ENCODE data around the gene KPNA4. TPM values are rescaled to one million over a fixed set of nuclear protein-coding genes. Genes with fewer than 3 reads are reported as not detected.
"Not testable (repeated sequence)": the region's sequence is repeated elsewhere in the genome, so short reads cannot be mapped to it uniquely, and the experiment has no call there.

Gene KPNA4
- total and polyA plus RNA-seq, 2 donors (not counting 3 experiments of a cell fraction or from before 2014, with no cell fraction given) = 12.2 to 70.1 TPM

DNA sequence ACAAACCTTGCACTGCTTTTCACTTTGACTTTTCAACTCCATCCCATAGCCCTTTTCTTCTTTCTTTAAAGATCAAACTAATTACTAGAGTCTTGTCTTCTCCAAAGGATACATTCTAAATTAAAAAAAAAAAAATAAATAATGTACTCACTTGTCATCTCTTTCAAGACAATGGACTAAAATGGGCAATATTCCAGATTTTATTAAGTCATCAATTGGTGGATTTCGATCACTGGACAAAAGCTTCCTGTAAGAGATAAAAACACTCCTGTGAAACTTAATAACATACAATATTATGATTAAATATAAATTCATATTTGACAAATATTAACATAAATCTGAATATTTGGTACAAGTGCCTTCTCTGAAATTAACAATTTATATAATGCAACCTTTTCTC is 34.1 kb downstream of the KPNA4 start:
- intact Hi-C loops (cut with micrococcal nuclease) (no loop called here), dilution Hi-C loops (cut with MboI; ENCODE audit: extremely low pct_ligation_motif_present, low sequenced_read_pairs) (no loop called here)
- no peaks in the 10 kb centered on the region for H3K9me3 ChIP-seq (replicated peaks; ENCODE audit: control insufficient read depth, insufficient read depth, low read length)
- POLR2A ChIA-PET = no interaction called here
- CTCF ChIA-PET = interaction anchor here (0.5 to 1.8 kb wide), 3 partner anchors 11 to 35 kb away, joined by 3 to 4 read pairs (median 3); no protein-coding TSS in a partner anchor
- peaks cover 16% of the 10 kb centered on the region for H3K79me2 ChIP-seq (ENCODE audit: control insufficient read depth, insufficient read depth, low read length)
- H3K4me1 ChIP-seq (ENCODE audit: control insufficient read depth, extremely low read depth, insufficient read depth, low read length) = peaks cover 9% of the 10 kb centered on the region
- DNase-seq (ENCODE audit: low read depth, low spot score) = peak; percentile 73
- no peak overlapping the region for H3K9ac ChIP-seq (replicated peaks; ENCODE audit: extremely low read depth, insufficient read depth, low read length)
- no peak overlapping the region for H2AFZ ChIP-seq (ENCODE audit: low read depth, low read length)
- H3K27me3 ChIP-seq (ENCODE audit: control insufficient read depth in 2 of 2, insufficient read depth in 2 of 2, low read length in 2 of 2) = no peaks in the 10 kb centered on the region
- TF ChIP-seq EZH2 (IDR thresholded peaks at IDR 0.05; ENCODE audit: borderline replicate concordance, low read depth, low read length, severe bottlenecking) (no peak), MYC (IDR thresholded peaks at IDR 0.05; ENCODE audit: low read depth, low read length) (no peak), FOS (IDR thresholded peaks at IDR 0.05; ENCODE audit: borderline replicate concordance, insufficient read depth, low read length) (no peak), GATA2 (IDR thresholded peaks at IDR 0.05; ENCODE audit: insufficient read depth, insufficient read length, low read depth, low read length) (no peak), JUN (IDR thresholded peaks at IDR 0.05; ENCODE audit: borderline replicate concordance, insufficient read depth, insufficient read length, low read depth) (no peak), POLR2A (IDR thresholded peaks at IDR 0.05; ENCODE audit: low read depth, low read length) (no peak), POLR2AphosphoS5 (IDR thresholded peaks at IDR 0.05; ENCODE audit: insufficient read depth, low read depth, low read length) (no peak)
- TF ChIP-seq, protein P1, sequence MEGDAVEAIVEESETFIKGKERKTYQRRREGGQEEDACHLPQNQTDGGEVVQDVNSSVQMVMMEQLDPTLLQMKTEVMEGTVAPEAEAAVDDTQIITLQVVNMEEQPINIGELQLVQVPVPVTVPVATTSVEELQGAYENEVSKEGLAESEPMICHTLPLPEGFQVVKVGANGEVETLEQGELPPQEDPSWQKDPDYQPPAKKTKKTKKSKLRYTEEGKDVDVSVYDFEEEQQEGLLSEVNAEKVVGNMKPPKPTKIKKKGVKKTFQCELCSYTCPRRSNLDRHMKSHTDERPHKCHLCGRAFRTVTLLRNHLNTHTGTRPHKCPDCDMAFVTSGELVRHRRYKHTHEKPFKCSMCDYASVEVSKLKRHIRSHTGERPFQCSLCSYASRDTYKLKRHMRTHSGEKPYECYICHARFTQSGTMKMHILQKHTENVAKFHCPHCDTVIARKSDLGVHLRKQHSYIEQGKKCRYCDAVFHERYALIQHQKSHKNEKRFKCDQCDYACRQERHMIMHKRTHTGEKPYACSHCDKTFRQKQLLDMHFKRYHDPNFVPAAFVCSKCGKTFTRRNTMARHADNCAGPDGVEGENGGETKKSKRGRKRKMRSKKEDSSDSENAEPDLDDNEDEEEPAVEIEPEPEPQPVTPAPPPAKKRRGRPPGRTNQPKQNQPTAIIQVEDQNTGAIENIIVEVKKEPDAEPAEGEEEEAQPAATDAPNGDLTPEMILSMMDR (IDR thresholded peaks at IDR 0.05; ENCODE audit: extremely low read depth in 1 of 2, insufficient read depth in 1 of 2, low read depth in 1 of 2, low read length in 2 of 2) = no peak
- TF ChIP-seq, protein P2, sequence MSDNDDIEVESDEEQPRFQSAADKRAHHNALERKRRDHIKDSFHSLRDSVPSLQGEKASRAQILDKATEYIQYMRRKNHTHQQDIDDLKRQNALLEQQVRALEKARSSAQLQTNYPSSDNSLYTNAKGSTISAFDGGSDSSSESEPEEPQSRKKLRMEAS (IDR thresholded peaks at IDR 0.05; ENCODE audit: insufficient read depth, insufficient read length) = no peak
- H3K27ac ChIP-seq (ENCODE audit: insufficient read depth, low read depth, low read length) = peak overlapping the region; percentile 18
- BruUV-seq (replicated peaks) = no TSS peak
- H3K36me3 ChIP-seq (ENCODE audit: control insufficient read depth in 2 of 2, extremely low read depth in 1 of 2, insufficient read depth in 2 of 2, low read length in 2 of 2) = peaks cover 6 to 20% of the 10 kb centered on the region in 2 experiments
- H4K20me1 ChIP-seq (replicated peaks; ENCODE audit: control insufficient read depth, extremely low read depth, insufficient read depth, low read length) = peaks cover 5% of the 10 kb centered on the region
- H3K4me3 ChIP-seq (replicated peaks in 1 of 3; ENCODE audit: insufficient read depth in 1 of 3, low read depth in 1 of 3, low read length in 3 of 3) = no peak overlapping the region
- H3K9me1 ChIP-seq (replicated peaks; ENCODE audit: control insufficient read depth, extremely low read depth, insufficient read depth, low read length) = no peaks in the 10 kb centered on the region
- no peak for FAIRE-seq
- H3K4me2 ChIP-seq (ENCODE audit: insufficient read depth, low read length) = no peak overlapping the region

DNA sequence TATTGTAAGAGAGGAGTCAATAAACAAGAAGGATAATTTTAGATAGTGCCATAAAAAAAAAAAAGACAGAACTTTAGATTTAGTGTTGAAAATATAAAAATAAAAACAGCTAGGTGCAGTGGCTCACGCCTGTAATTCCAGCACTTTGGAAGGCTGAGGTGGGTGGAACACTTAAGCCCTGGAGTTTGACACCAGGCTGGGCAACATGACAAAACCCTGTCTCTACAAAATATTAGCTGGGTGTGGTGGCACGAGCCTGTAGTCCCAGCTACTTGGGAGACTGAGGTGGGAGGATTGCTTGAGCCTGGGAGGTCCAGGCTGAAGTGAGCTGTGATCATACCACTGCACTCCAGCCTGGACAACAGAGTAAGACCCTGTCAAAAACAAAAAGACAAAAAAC is 49.0 kb downstream of the KPNA4 start:
- H3K4me1 ChIP-seq (ENCODE audit: control insufficient read depth, extremely low read depth, insufficient read depth, low read length); H4K20me1 ChIP-seq (replicated peaks; ENCODE audit: control insufficient read depth, extremely low read depth, insufficient read depth, low read length); H3K27me3 ChIP-seq (ENCODE audit: control insufficient read depth in 2 of 2, insufficient read depth in 2 of 2, low read length in 2 of 2); H3K27ac ChIP-seq (ENCODE audit: insufficient read depth, low read depth, low read length); BruUV-seq (replicated peaks); H3K4me2 ChIP-seq (ENCODE audit: insufficient read depth, low read length); H2AFZ ChIP-seq (ENCODE audit: low read depth, low read length); dilution Hi-C loops (cut with MboI; ENCODE audit: extremely low pct_ligation_motif_present, low sequenced_read_pairs); H3K9me1 ChIP-seq (replicated peaks; ENCODE audit: control insufficient read depth, extremely low read depth, insufficient read depth, low read length); DNase-seq (ENCODE audit: low read depth, low spot score); POLR2A ChIA-PET; H3K9me3 ChIP-seq (replicated peaks; ENCODE audit: control insufficient read depth, insufficient read depth, low read length); H3K9ac ChIP-seq (replicated peaks; ENCODE audit: extremely low read depth, insufficient read depth, low read length); H3K4me3 ChIP-seq (replicated peaks in 1 of 3; ENCODE audit: insufficient read depth in 1 of 3, low read depth in 1 of 3, low read length in 3 of 3); FAIRE-seq; intact Hi-C loops (cut with micrococcal nuclease): not testable (repeated sequence)
- peaks cover 23% of the 10 kb centered on the region for H3K79me2 ChIP-seq (ENCODE audit: control insufficient read depth, insufficient read depth, low read length)
- CTCF ChIA-PET = interaction anchor here (0.7 kb wide), 1 partner anchor 440 kb away, joined by 3 read pairs; no protein-coding TSS in a partner anchor
- H3K36me3 ChIP-seq (ENCODE audit: control insufficient read depth in 2 of 2, extremely low read depth in 1 of 2, insufficient read depth in 2 of 2, low read length in 2 of 2) = peaks cover 5 to 20% of the 10 kb centered on the region in 2 experiments
